Body of pancreas (tissue), 4 donors: ENCODE measurements around the gene ZFP62. TPM values are rescaled to one million over a fixed set of nuclear protein-coding genes. Genes with fewer than 3 reads are reported as not detected.
A peak's percentile ranks its signal among the peaks of the same experiment; 100 is the strongest.

Source experiments
- ATAC-seq: fragments of 150-250 bp; one replicate; pipeline ENCODE4 v1.9.1; 2016
- DNase-seq, 4 donors: peaks; one replicate each; pipeline ENCODE4 v3.0.0-alpha.2; 2019
- H3K27ac ChIP-seq, 4 donors: fragments of 200-600 bp; sonication (generic); 1 replicate in 3 of 4; 2 replicates in 1 of 4; pipeline versions ENCODE4 v1.5.1 to v1.6.1; 2016 to 2019; ENCODE audit warnings: mild to moderate bottlenecking in 1 of 4, mixed read lengths in 1 of 4, moderate library complexity in 1 of 4
- H3K27me3 ChIP-seq, 2 donors: fragments of 200-600 bp; sonication (generic); one replicate each; pipeline ENCODE4 v1.6.0; 2016; ENCODE audit warnings: mild to moderate bottlenecking in 1 of 2
- H3K36me3 ChIP-seq, 2 donors: fragments of 200-600 bp; sonication (generic); replicated peaks in 1 of 2; 2 replicates each; pipeline ENCODE4 v1.5.1; 2016; ENCODE audit warnings: low read depth in 2 of 2; ENCODE audit not compliant: insufficient read depth in 1 of 2
- H3K4me1 ChIP-seq: fragments of 200-600 bp; sonication (generic); one replicate; pipeline ENCODE4 v1.6.0; 2016
- H3K4me3 ChIP-seq, 2 donors: fragments of 200-600 bp; sonication (generic); 1 replicate in 1 of 2; 2 replicates in 1 of 2; pipeline ENCODE4 v1.5.1; 2016 to 2019
- H3K9me3 ChIP-seq, 3 donors: fragments of 200-600 bp; sonication (generic); 1 replicate in 2 of 3; 2 replicates in 1 of 3; pipeline ENCODE4 v1.5.1; 2016
- CTCF ChIP-seq, 7 experiments: fragments of 450-650 bp in 4 of 7; fragments of 200-600 bp in 3 of 7; sonication (generic) in 3 of 7; IDR thresholded peaks; one replicate each; pipeline ENCODE4 v1.5.1; 2016 to 2019; ENCODE audit warnings: antibody characterized with exemption in 7 of 7
- POLR2A ChIP-seq, 3 donors: fragments of 450-650 bp; IDR thresholded peaks; one replicate each; pipeline ENCODE4 v1.6.1; 2016; ENCODE audit warnings: antibody characterized with exemption in 3 of 3, mild to moderate bottlenecking in 2 of 3
- WGBS, 2 donors: methylation state at CpG; one replicate each; pipeline ENCODE4 v1.1.5; 2017; 5-methylcytosine and 5-hydroxymethylcytosine counted together
- intact Hi-C: fragments of 100-400 bp; cut with DNase I; formaldehyde crosslinking; loops from one replicate; pipeline ENCODE4 v1.15.1; 2023
- total RNA-seq, 2 donors: library from RNA; depleted of rRNA; stranded (reverse); fragments of >200 nt; gene quantifications; one replicate each; pipeline ENCODE4 v1.1.0, GENCODE V29; 2016

ZFP62 gene
- total RNA-seq, 2 donors from 2014 or later, result 17.1 to 24.6 TPM

- H3K27ac ChIP-seq, result no peak overlapping the region
- no peak for DNase-seq
- H3K9me3 ChIP-seq, result no peaks in the 10 kb centered on the region
- TF ChIP-seq POLR2A (IDR thresholded peaks at IDR 0.05) (no peak), CTCF (IDR thresholded peaks at IDR 0.05) (peak in 1 of 7 experiments; percentile 12)
- peaks cover 0 to 21% of the 10 kb centered on the region in 2 donors for H3K36me3 ChIP-seq
- ATAC-seq, result no peak
- H3K27me3 ChIP-seq, result no peaks in the 10 kb centered on the region
- intact Hi-C loops, result no loop called here
- WGBS, 2 donors, result 86 to 95% methylated on average over 1 of the region's 1 CpG
- H3K4me3 ChIP-seq, result no peak overlapping the region
- no peaks in the 10 kb centered on the region for H3K4me1 ChIP-seq
These were observed 12.2 kb downstream of the ZFP62 start for GRCh38 chr5:180848878-180849277.

- TF ChIP-seq POLR2A (IDR thresholded peaks at IDR 0.05), result no peak
- no peak for TF ChIP-seq CTCF (IDR thresholded peaks at IDR 0.05)
- DNase-seq, result no peak
- H3K4me3 ChIP-seq, result no peak overlapping the region
- peaks cover 0 to 21% of the 10 kb centered on the region in 2 donors for H3K36me3 ChIP-seq
- WGBS, 2 donors, result 82 to 100% methylated on average over 1 of the region's 1 CpG
- no peak for ATAC-seq
- H3K27me3 ChIP-seq, result no peaks in the 10 kb centered on the region
- no peak overlapping the region for H3K27ac ChIP-seq
- H3K9me3 ChIP-seq, result no peaks in the 10 kb centered on the region
- no peaks in the 10 kb centered on the region for H3K4me1 ChIP-seq
- intact Hi-C loops, result no loop called here
These were observed 12.8 kb downstream of the ZFP62 start for GRCh38 chr5:180848265-180848664.

- intact Hi-C loops, result no loop called here
- peaks cover 0 to 21% of the 10 kb centered on the region in 2 donors for H3K36me3 ChIP-seq
- WGBS, 2 donors, result 27 to 33% methylated on average over 3 of the region's 3 CpGs
These were observed 14.1 kb downstream of the ZFP62 start for GRCh38 chr5:180847026-180847425.

GRCh38 chr5:180844858-180845257 is 16.2 kb downstream of the ZFP62 start:
- Histone ChIP-seq H3K36me3 (peaks cover 0 to 7% of the 10 kb centered on the region in 2 donors), H3K4me3 (no peak overlapping the region), H3K9me3 (no peaks in the 10 kb centered on the region), H3K4me1 (no peaks in the 10 kb centered on the region), H3K27ac (no peak overlapping the region), H3K27me3 (no peaks in the 10 kb centered on the region)
- intact Hi-C loops, result no loop called here
- DNase-seq (no peak), ATAC-seq (no peak)
- 92% methylated on average over 1 of the region's 1 CpG; no CpG with 5 or more reads in 1 of the 2 donors for WGBS, 2 donors
- TF ChIP-seq CTCF (IDR thresholded peaks at IDR 0.05), result no peak
- no peak for TF ChIP-seq POLR2A (IDR thresholded peaks at IDR 0.05)

More at GRCh38 chr5:180847026-180847425, 14.1 kb downstream of the ZFP62 start:
- no peak for TF ChIP-seq POLR2A (IDR thresholded peaks at IDR 0.05)
- no peak for TF ChIP-seq CTCF (IDR thresholded peaks at IDR 0.05)
- ATAC-seq (no peak), DNase-seq (no peak)
- H3K4me3 ChIP-seq, result no peak overlapping the region
- H3K4me1 ChIP-seq, result no peaks in the 10 kb centered on the region
- H3K27me3 ChIP-seq, result no peaks in the 10 kb centered on the region
- no peak overlapping the region for H3K27ac ChIP-seq
- no peaks in the 10 kb centered on the region for H3K9me3 ChIP-seq

GRCh38 chr5:180844432-180844831 is 16.6 kb downstream of the ZFP62 start:
- no peaks in the 10 kb centered on the region for H3K27me3 ChIP-seq
- peaks cover 0 to 2% of the 10 kb centered on the region in 2 donors for H3K36me3 ChIP-seq
- intact Hi-C loops, result no loop called here
- H3K4me1 ChIP-seq, result no peaks in the 10 kb centered on the region
- ATAC-seq, result no peak
- H3K9me3 ChIP-seq, result no peaks in the 10 kb centered on the region
- no peak overlapping the region for H3K4me3 ChIP-seq
- WGBS, 2 donors, result 73 to 81% methylated on average over 3 of the region's 3 CpGs
- TF ChIP-seq POLR2A (IDR thresholded peaks at IDR 0.05) (no peak), CTCF (IDR thresholded peaks at IDR 0.05) (no peak)
- no peak for DNase-seq
- no peak overlapping the region for H3K27ac ChIP-seq
